BE2C (cell line): Measurements from ENCODE around the gene RAB40C.

Experiments used
- DNase-seq: peaks from one replicate; pipeline ENCODE4 v3.0.0-alpha.2; 2020
- H3K27me3 ChIP-seq: fragments of 250-450 bp; sonication (Bioruptor Pico); 2 replicates; pipeline ENCODE4 v1.5.1; 2020; ENCODE audit warnings: mild to moderate bottlenecking
- H3K36me3 ChIP-seq: fragments of 250-450 bp; sonication (Bioruptor Pico); 2 replicates; pipeline ENCODE4 v1.5.1; 2020; ENCODE audit warnings: mild to moderate bottlenecking
- H3K4me1 ChIP-seq: fragments of 250-450 bp; sonication (Bioruptor Pico); 2 replicates; pipeline ENCODE4 v1.5.1; 2020
- H3K4me3 ChIP-seq: 2 replicates; pipeline ENCODE4 v1.5.1; 2011; ENCODE audit warnings: low read depth, low read length
- H3K9me3 ChIP-seq: fragments of 250-450 bp; sonication (Bioruptor Pico); 2 replicates; pipeline ENCODE4 v1.5.1; 2020
- CTCF ChIP-seq: IDR thresholded peaks from 2 replicates; pipeline ENCODE4 v1.5.1; 2012; ENCODE audit warnings: mild to moderate bottlenecking, low read depth, low read length

RAB40C gene

GRCh38 chr16:561957-562938, 27.6 kb upstream of the RAB40C start:
- Histone ChIP-seq H3K4me1 (peaks cover 19% of the 10 kb centered on the region), H3K36me3 (no peaks in the 10 kb centered on the region), H3K27me3 (peaks cover 25% of the 10 kb centered on the region), H3K9me3 (no peaks in the 10 kb centered on the region), H3K4me3 (no peak overlapping the region)
- no peak for TF ChIP-seq CTCF
- DNase-seq, result no peak

- no peak for DNase-seq
- Histone ChIP-seq H3K9me3 (no peaks in the 10 kb centered on the region), H3K4me3 (no peak overlapping the region), H3K27me3 (peaks cover 25% of the 10 kb centered on the region), H3K4me1 (peaks cover 26% of the 10 kb centered on the region), H3K36me3 (no peaks in the 10 kb centered on the region)
- no peak for TF ChIP-seq CTCF
Measured at GRCh38 chr16:563072-563644, 26.7 kb upstream of the RAB40C start.

- no peak for DNase-seq
- no peaks in the 10 kb centered on the region for H3K36me3 ChIP-seq
- no peaks in the 10 kb centered on the region for H3K9me3 ChIP-seq
- peaks cover 17% of the 10 kb centered on the region for H3K27me3 ChIP-seq
- H3K4me3 ChIP-seq, result peak overlapping the region; percentile 36
- H3K4me1 ChIP-seq, result peaks cover 40% of the 10 kb centered on the region
- no peak for TF ChIP-seq CTCF
Measured at GRCh38 chr16:564690-565418, 25.0 kb upstream of the RAB40C start.

GRCh38 chr16:565419-566330, 24.2 kb upstream of the RAB40C start:
- H3K4me3 ChIP-seq, result peak overlapping the region; percentile 44
- peaks cover 40% of the 10 kb centered on the region for H3K4me1 ChIP-seq
- no peaks in the 10 kb centered on the region for H3K36me3 ChIP-seq
- H3K27me3 ChIP-seq, result peaks cover 9% of the 10 kb centered on the region
- peak; percentile 97 for DNase-seq
- no peaks in the 10 kb centered on the region for H3K9me3 ChIP-seq
- no peak for TF ChIP-seq CTCF

GRCh38 chr16:566475-567372, 23.1 kb upstream of the RAB40C start, which contains the start of gene NHLRC4:
Gene NHLRC4 (plus strand): TSS chr16:567005. CDS start chr16:568048, 1,043 bp downstream.
- DNase-seq, result peak; percentile 92
- H3K27me3 ChIP-seq, result no peaks in the 10 kb centered on the region
- H3K4me1 ChIP-seq, result peaks cover 43% of the 10 kb centered on the region
- TF ChIP-seq CTCF, result no peak
- no peaks in the 10 kb centered on the region for H3K9me3 ChIP-seq
- no peaks in the 10 kb centered on the region for H3K36me3 ChIP-seq
- peak within 1 kb of the TSS; percentile 44 for H3K4me3 ChIP-seq
